GM12891 (cell line): ENCODE data around the gene CCDC97.

ENCODE experiments used
- PAX5 ChIP-seq: IDR thresholded peaks from 2 replicates; pipeline ENCODE4 v1.6.1; 2011; ENCODE audit warnings: low read length, moderate library complexity, mild to moderate bottlenecking; ENCODE audit not compliant: insufficient read depth, severe bottlenecking
- POLR2A ChIP-seq: IDR thresholded peaks from 2 replicates; pipeline ENCODE4 v1.6.1; 2011; ENCODE audit warnings: low read depth, low read length, control low read depth
- POLR2AphosphoS5 ChIP-seq: IDR thresholded peaks from 2 replicates; pipeline ENCODE4 v1.6.1; 2011; ENCODE audit warnings: low read depth, low read length, control low read depth
- POU2F2 ChIP-seq: IDR thresholded peaks from 2 replicates; pipeline ENCODE4 v1.6.1; 2011; ENCODE audit warnings: low read depth, mild to moderate bottlenecking, control low read depth, low read length, moderate library complexity
- SPI1 ChIP-seq: IDR thresholded peaks from 2 replicates; pipeline ENCODE4 v1.6.1; 2011; ENCODE audit warnings: low read depth, low read length, control low read depth
- TAF1 ChIP-seq: IDR thresholded peaks from 2 replicates; pipeline ENCODE4 v1.6.1; 2011; ENCODE audit warnings: low read depth, low read length, control low read depth

DNA sequence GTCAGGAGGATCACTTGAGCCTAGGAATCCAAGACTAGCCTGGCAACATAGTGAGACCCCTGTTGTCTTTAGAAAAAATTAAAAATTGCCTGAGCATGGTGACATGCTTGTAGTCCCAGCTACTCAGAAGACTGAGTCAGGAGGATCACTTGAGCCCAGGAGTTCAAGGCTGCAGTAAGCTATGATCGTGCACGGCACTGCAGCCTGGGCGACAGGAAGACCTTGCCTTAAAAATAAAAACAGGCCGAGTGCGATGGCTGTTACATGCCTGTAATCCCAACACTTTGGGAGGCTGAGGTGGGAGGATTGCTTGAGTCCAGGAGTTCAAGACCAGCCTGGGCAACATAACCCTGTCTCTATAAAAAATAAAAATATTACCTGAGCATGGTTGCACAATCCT lies 40.4 kb upstream of the CCDC97 start:
- TF ChIP-seq TAF1, result no peak
- TF ChIP-seq POLR2AphosphoS5, result no peak
- no peak for TF ChIP-seq POLR2A
- TF ChIP-seq SPI1, result no peak
- no peak for TF ChIP-seq PAX5
- no peak for TF ChIP-seq POU2F2
